SK-N-SH treated with all-trans-retinoic acid at 6 μM for 48 hours (cell line): ENCODE data around the gene SNRPD3.

Experiments used
- ARNTL ChIP-seq: fragments of 450-650 bp; formaldehyde crosslinking; IDR thresholded peaks from 2 replicates; pipeline ENCODE4 v1.5.0; 2020; ENCODE audit warnings: low read depth, mild to moderate bottlenecking, moderate library complexity, borderline replicate concordance
- ESRRG ChIP-seq: fragments of 250-450 bp; sonication (Bioruptor Pico); IDR thresholded peaks from 2 replicates; pipeline ENCODE4 v1.6.1; 2021; ENCODE audit warnings: mild to moderate bottlenecking
- PPARA ChIP-seq: fragments of 250-450 bp; sonication (Bioruptor Pico); IDR thresholded peaks from 2 replicates; pipeline ENCODE4 v1.5.0; 2020; ENCODE audit warnings: mild to moderate bottlenecking, borderline replicate concordance
- SNAI2 ChIP-seq: fragments of 250-450 bp; sonication (Bioruptor Pico); IDR thresholded peaks from 2 replicates; pipeline ENCODE4 v1.5.0; 2020; ENCODE audit warnings: mild to moderate bottlenecking, moderate library complexity
- TCF4 ChIP-seq: fragments of 250-450 bp; sonication (Bioruptor Pico); IDR thresholded peaks from 2 replicates; pipeline ENCODE4 v1.8.0; 2021; ENCODE audit warnings: mild to moderate bottlenecking, moderate library complexity, borderline replicate concordance
- TOX ChIP-seq: fragments of 250-450 bp; sonication (Bioruptor Pico); IDR thresholded peaks from 2 replicates; pipeline ENCODE4 v1.8.0; 2021; ENCODE audit warnings: mild to moderate bottlenecking, moderate library complexity, borderline replicate concordance
- TF ChIP-seq, protein P1 (sequence below): fragments of 250-450 bp; sonication (Bioruptor Pico); IDR thresholded peaks from 2 replicates; pipeline ENCODE4 v1.5.1; 2021; ENCODE audit warnings: mild to moderate bottlenecking, moderate library complexity

DNA sequence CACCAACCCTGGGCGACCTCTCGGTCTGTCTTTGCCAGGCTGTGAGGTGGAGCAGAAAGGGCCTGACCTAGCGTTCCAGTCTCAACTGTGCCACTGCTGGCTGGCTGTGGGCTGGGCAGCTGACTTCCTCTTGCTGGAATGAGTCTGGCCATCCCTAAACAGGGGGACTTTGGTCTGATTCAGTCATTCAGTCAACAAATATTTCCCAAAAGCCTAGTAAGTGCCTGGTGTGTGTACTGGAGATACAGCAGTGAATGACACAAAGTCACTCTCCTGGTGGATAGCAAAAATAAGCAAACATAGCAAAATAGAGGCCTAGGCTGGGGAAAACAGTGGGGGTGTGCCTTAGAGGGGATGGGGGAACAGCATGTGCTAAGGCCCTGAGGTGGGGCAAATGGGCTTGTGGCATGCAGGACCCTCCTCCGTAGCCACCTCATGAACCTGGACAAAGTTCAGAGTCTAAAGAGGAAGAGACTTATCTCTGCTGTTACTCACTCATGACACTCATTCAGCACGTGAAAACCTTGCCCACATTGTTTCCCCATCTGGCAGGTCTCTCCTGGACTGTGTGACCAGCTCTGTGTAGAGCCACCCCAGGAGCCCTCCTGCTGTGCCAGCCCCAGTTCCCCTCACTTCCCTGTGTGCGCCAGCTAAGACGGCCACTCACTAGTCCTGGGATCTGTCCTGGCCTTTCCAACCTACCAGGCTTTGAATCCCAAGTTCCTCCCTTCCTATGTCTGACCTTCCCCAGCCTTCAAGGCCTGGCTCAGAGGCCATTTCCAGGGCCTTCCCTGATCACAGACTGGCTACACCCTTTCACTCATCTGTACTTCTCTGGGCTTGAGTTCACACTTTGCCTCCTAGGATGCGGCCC, 5.5 kb upstream of the SNRPD3 start:
- TF ChIP-seq TCF4 = no peak
- TF ChIP-seq, protein P1, sequence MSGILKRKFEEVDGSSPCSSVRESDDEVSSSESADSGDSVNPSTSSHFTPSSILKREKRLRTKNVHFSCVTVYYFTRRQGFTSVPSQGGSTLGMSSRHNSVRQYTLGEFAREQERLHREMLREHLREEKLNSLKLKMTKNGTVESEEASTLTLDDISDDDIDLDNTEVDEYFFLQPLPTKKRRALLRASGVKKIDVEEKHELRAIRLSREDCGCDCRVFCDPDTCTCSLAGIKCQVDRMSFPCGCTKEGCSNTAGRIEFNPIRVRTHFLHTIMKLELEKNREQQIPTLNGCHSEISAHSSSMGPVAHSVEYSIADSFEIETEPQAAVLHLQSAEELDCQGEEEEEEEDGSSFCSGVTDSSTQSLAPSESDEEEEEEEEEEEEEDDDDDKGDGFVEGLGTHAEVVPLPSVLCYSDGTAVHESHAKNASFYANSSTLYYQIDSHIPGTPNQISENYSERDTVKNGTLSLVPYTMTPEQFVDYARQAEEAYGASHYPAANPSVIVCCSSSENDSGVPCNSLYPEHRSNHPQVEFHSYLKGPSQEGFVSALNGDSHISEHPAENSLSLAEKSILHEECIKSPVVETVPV (CRISPR knock-in tag) = no peak
- TF ChIP-seq ESRRG (CRISPR knock-in tag) = no peak
- no peak for TF ChIP-seq SNAI2
- TF ChIP-seq ARNTL (CRISPR knock-in tag) = no peak
- TF ChIP-seq PPARA (CRISPR knock-in tag) = no peak
- TF ChIP-seq TOX (CRISPR knock-in tag) = no peak
